Endothelial cell of umbilical vein (primary cell): ENCODE measurements around the gene HABP4. TPM values are rescaled to one million over a fixed set of nuclear protein-coding genes. Genes with fewer than 3 reads are reported as not detected.

Experiments used
- BruUV-seq: library from RNA; stranded (reverse); fragments of 400-500 nt; replicated peaks from 2 replicates; lab custom pipeline; 2021; lab: Mats Ljungman, UMichigan
- CTCF ChIA-PET: fragments of 300-600, 350-600 bp; sonication (Branson Sonifier 250); formaldehyde crosslinking; loops from one replicate; lab custom pipeline; 2021; ENCODE audit warnings: antibody characterized with exemption, inconsistent platforms; lab: Charles Lee
- POLR2A ChIA-PET: fragments of 300-600, 350-600 bp; sonication (Branson Sonifier 250); formaldehyde crosslinking; loops from one replicate; lab custom pipeline; 2021; ENCODE audit warnings: antibody characterized with exemption, inconsistent platforms; lab: Charles Lee
- DNase-seq: peaks from one replicate; pipeline ENCODE4 v3.0.0-alpha.2; 2011; ENCODE audit warnings: low read depth, low spot score
- FAIRE-seq: peaks from 2 replicates; lab custom pipeline; 2011; peaks lifted over from hg19 to GRCh38; lab: Jason Lieb, UNC
- H2AFZ ChIP-seq: 2 replicates; pipeline ENCODE4 v1.6.0; 2012; ENCODE audit warnings: low read depth, low read length, control low read depth, inconsistent platforms
- H3K27ac ChIP-seq: 2 replicates; pipeline ENCODE4 v1.5.1; 2011; ENCODE audit warnings: low read depth, mild to moderate bottlenecking, control low read depth, low read length, moderate library complexity; ENCODE audit not compliant: insufficient read depth
- H3K27me3 ChIP-seq, 2 experiments: 2 replicates each; pipeline versions ENCODE4 v1.6.0 to v1.6.1; 2011; ENCODE audit warnings: low read length in 2 of 2, mixed read lengths in 1 of 2; ENCODE audit not compliant: control insufficient read depth in 2 of 2, insufficient read depth in 2 of 2
- H3K36me3 ChIP-seq, 2 experiments: 2 replicates in 1 of 2; 3 replicates in 1 of 2; pipeline ENCODE4 v1.5.1; 2011; ENCODE audit warnings: low read length in 2 of 2, mild to moderate bottlenecking in 1 of 2, moderate library complexity in 1 of 2; ENCODE audit not compliant: control insufficient read depth in 2 of 2, insufficient read depth in 2 of 2; ENCODE audit errors: extremely low read depth in 1 of 2
- H3K4me1 ChIP-seq: 3 replicates; pipeline ENCODE4 v1.5.1; 2011; ENCODE audit warnings: mild to moderate bottlenecking, low read length; ENCODE audit not compliant: control insufficient read depth, insufficient read depth; ENCODE audit errors: extremely low read depth
- H3K4me2 ChIP-seq: 2 replicates; pipeline ENCODE4 v1.6.1; 2011; ENCODE audit warnings: low read length, control low read depth, mixed read lengths; ENCODE audit not compliant: insufficient read depth
- H3K4me3 ChIP-seq, 3 experiments: fragments of 200-600 bp in 1 of 3; sonication (generic), shearing (Covaris generic) in 1 of 3; replicated peaks in 1 of 3; 2 replicates each; pipeline ENCODE4 v1.5.1; 2011 to 2016; ENCODE audit warnings: control low read depth in 3 of 3, low read length in 3 of 3, mild to moderate bottlenecking in 2 of 3, inconsistent platforms in 1 of 3, low read depth in 1 of 3, moderate library complexity in 1 of 3; ENCODE audit not compliant: insufficient read depth in 1 of 3
- H3K79me2 ChIP-seq: 2 replicates; pipeline ENCODE4 v1.6.0; 2012; ENCODE audit warnings: low read length, inconsistent platforms; ENCODE audit not compliant: control insufficient read depth, insufficient read depth
- H3K9ac ChIP-seq: replicated peaks from 2 replicates; pipeline ENCODE3; 2011; ENCODE audit warnings: low read length, control low read depth; ENCODE audit not compliant: insufficient read depth; ENCODE audit errors: extremely low read depth
- H3K9me1 ChIP-seq: replicated peaks from 3 replicates; pipeline ENCODE4 v1.6.0; 2011; ENCODE audit warnings: mild to moderate bottlenecking, low read length; ENCODE audit not compliant: control insufficient read depth, insufficient read depth; ENCODE audit errors: extremely low read depth
- H3K9me3 ChIP-seq: replicated peaks from 2 replicates; pipeline ENCODE4 v1.5.1; 2012; ENCODE audit warnings: low read length, inconsistent platforms; ENCODE audit not compliant: control insufficient read depth, insufficient read depth
- H4K20me1 ChIP-seq: replicated peaks from 2 replicates; pipeline ENCODE3; 2011; ENCODE audit warnings: mild to moderate bottlenecking, low read length; ENCODE audit not compliant: control insufficient read depth, insufficient read depth; ENCODE audit errors: extremely low read depth
- EZH2 ChIP-seq: IDR thresholded peaks from 2 replicates; pipeline ENCODE4 v1.6.1; 2012; ENCODE audit warnings: borderline replicate concordance, low read depth, mild to moderate bottlenecking, moderate library complexity, low read length, inconsistent platforms; ENCODE audit not compliant: severe bottlenecking
- FOS ChIP-seq: IDR thresholded peaks from 2 replicates; pipeline ENCODE4 v1.6.1; 2011; ENCODE audit warnings: mild to moderate bottlenecking, low read length, moderate library complexity, borderline replicate concordance; ENCODE audit not compliant: insufficient read depth
- GATA2 ChIP-seq: IDR thresholded peaks from 2 replicates; pipeline ENCODE4 v1.7.0; 2011; ENCODE audit warnings: low read depth, mild to moderate bottlenecking, moderate library complexity, mixed read lengths, low read length; ENCODE audit not compliant: insufficient read length, insufficient read depth
- JUN ChIP-seq: IDR thresholded peaks from 2 replicates; pipeline ENCODE4 v1.6.1; 2011; ENCODE audit warnings: borderline replicate concordance, low read depth; ENCODE audit not compliant: insufficient read length, insufficient read depth
- MYC ChIP-seq: IDR thresholded peaks from one replicate; pipeline ENCODE4 v1.6.1; 2011; ENCODE audit warnings: mild to moderate bottlenecking, low read depth, low read length
- POLR2A ChIP-seq: IDR thresholded peaks from 2 replicates; pipeline ENCODE4 v1.6.1; 2012; ENCODE audit warnings: low read depth, mild to moderate bottlenecking, control low read depth, low read length
- POLR2AphosphoS5 ChIP-seq: IDR thresholded peaks from 2 replicates; pipeline ENCODE4 v1.6.1; 2012; ENCODE audit warnings: low read depth, mild to moderate bottlenecking, control low read depth, low read length, moderate library complexity; ENCODE audit not compliant: insufficient read depth
- dilution Hi-C: fragments of 300-500 bp; cut with MboI; formaldehyde crosslinking; loops from one replicate; pipeline ENCODE4 v1.15.0; 2019; ENCODE audit warnings: low sequenced_read_pairs; ENCODE audit not compliant: extremely low pct_ligation_motif_present
- intact Hi-C: fragments of 100-400 bp; cut with micrococcal nuclease; formaldehyde crosslinking; loops from one replicate; pipeline ENCODE4 v1.10.0; 2022
- polyA plus RNA-seq, 4 experiments: library from polyadenylated mRNA; depleted of rRNA in 3 of 4; stranded (reverse) in 3 of 4; unstranded in 1 of 4; fragments of >200 nt; gene quantifications; 2 replicates each; pipeline versions ENCODE4 v1.2.1 to v1.2.3, GENCODE V29; 2011 to 2012; ENCODE audit warnings: missing spikeins in 1 of 4
- total RNA-seq: library from RNA; stranded (reverse); gene quantifications from 2 replicates; pipeline ENCODE4 v1.2.3, GENCODE V29; 2021

The HABP4 gene
- total and polyA plus RNA-seq, 2 donors (not counting 3 experiments of a cell fraction or from before 2014, with no cell fraction given) = 4.6 to 11.1 TPM

DNA sequence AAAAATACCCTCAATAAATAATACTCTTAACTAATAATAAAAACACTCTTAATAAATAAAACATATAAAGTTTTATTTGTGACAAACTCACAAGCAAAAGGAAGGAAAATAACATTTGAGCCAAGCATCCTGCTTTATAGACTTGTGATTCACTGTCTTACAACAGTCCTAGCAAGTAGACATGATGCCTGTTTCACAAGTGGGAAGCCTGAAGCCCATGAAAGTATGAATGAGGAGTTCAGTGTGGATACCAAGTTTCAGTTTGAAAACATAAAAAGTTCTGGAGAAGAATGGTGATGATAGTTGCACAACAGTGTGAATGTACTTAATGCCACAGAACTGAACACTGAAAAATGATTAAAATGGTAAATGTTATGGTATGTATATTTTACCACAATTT is 10.9 kb downstream of the HABP4 start:
- no peak overlapping the region for H2AFZ ChIP-seq

GRCh38 chr9:96461336-96461735 is 11.4 kb downstream of the HABP4 start:
- H3K4me1 ChIP-seq = no peaks in the 10 kb centered on the region
- CTCF ChIA-PET = interaction anchor here (1.2 kb wide), 1 partner anchor 26 kb away, joined by 3 read pairs; no protein-coding TSS in a partner anchor
- H3K9me1 ChIP-seq = no peaks in the 10 kb centered on the region
- H3K4me3 ChIP-seq = no peak overlapping the region
- DNase-seq (no peak), FAIRE-seq (no peak)
- dilution Hi-C loops = no loop called here
- BruUV-seq = no TSS peak
- H4K20me1 ChIP-seq = no peaks in the 10 kb centered on the region
- intact Hi-C loops = no loop called here
- no peak overlapping the region for H2AFZ ChIP-seq
- no peaks in the 10 kb centered on the region for H3K36me3 ChIP-seq
- H3K9me3 ChIP-seq = no peaks in the 10 kb centered on the region
- H3K9ac ChIP-seq = no peak overlapping the region
- H3K79me2 ChIP-seq = no peaks in the 10 kb centered on the region
- H3K4me2 ChIP-seq = no peak overlapping the region
- POLR2A ChIA-PET = no interaction called here
- H3K27me3 ChIP-seq = no peaks in the 10 kb centered on the region
- TF ChIP-seq POLR2AphosphoS5 (no peak), EZH2 (no peak), GATA2 (no peak), MYC (no peak), POLR2A (no peak), FOS (no peak)
- H3K27ac ChIP-seq = no peak overlapping the region

More for the DNA sequence above, 10.9 kb downstream of the HABP4 start:
- H3K4me2 ChIP-seq = no peak overlapping the region
- no peaks in the 10 kb centered on the region for H4K20me1 ChIP-seq
- dilution Hi-C loops (no loop called here), intact Hi-C loops (no loop called here)
- no peaks in the 10 kb centered on the region for H3K27me3 ChIP-seq
- no peaks in the 10 kb centered on the region for H3K79me2 ChIP-seq
- H3K4me3 ChIP-seq = no peak overlapping the region
- H3K9me3 ChIP-seq = no peaks in the 10 kb centered on the region
- no peak for FAIRE-seq
- no peak overlapping the region for H3K27ac ChIP-seq
- H3K4me1 ChIP-seq = no peaks in the 10 kb centered on the region
- TF ChIP-seq FOS (no peak), EZH2 (no peak), MYC (no peak), JUN (no peak), GATA2 (no peak), POLR2AphosphoS5 (no peak), POLR2A (no peak)
- POLR2A ChIA-PET = no interaction called here
- no peak for DNase-seq
- H3K36me3 ChIP-seq = no peaks in the 10 kb centered on the region
- BruUV-seq = no TSS peak
- CTCF ChIA-PET = interaction anchor here (1.2 kb wide), 1 partner anchor 25 kb away, joined by 3 read pairs; no protein-coding TSS in a partner anchor
- H3K9me1 ChIP-seq = no peaks in the 10 kb centered on the region
- no peak overlapping the region for H3K9ac ChIP-seq
